GM21619 (cell line): ENCODE results near the gene FAM124B.
A peak's percentile ranks its signal among the peaks of the same experiment; 100 is the strongest.
"Not testable (repeated sequence)": the region's sequence is repeated elsewhere in the genome, so short reads cannot be mapped to it uniquely, and the experiment has no call there.

Experiments
- ATAC-seq: cut with Tn5 transposase; IDR thresholded peaks from one replicate; pipeline ENCODE4 v1.9.1; 2021; ENCODE audit not compliant: unreplicated experiment

Gene FAM124B

GRCh38 chr2:224413381-224413780 lies 11.5 kb upstream of the FAM124B start:
- ATAC-seq, result no peak

- ATAC-seq, result no peak
Measured at GRCh38 chr2:224412141-224413015, 10.5 kb upstream of the FAM124B start.

- ATAC-seq, result no peak
Measured at GRCh38 chr2:224410946-224411561, 9.1 kb upstream of the FAM124B start.

DNA sequence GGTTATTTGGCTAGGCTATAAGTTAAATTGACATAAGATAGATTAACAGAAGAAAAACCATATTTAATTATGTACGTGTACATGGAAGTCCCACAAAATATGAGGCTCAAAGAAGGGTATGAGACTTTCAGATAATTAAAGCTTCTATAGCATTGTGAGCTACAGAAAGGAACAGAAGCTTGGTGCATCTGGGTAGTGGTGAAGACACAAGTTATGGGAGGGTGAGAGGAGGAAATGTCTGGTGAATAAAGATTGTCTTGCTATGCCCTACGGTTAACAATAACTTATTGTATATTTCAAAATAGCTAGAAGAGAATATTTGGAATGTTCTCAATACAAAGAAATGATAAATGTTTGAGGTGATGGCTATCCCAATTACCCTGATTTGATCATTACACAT lies 6.8 kb upstream of the FAM124B start:
- no peak for ATAC-seq

- ATAC-seq, result no peak
Measured at GRCh38 chr2:224407241-224407701, 5.4 kb upstream of the FAM124B start.

- no peak for ATAC-seq
Measured at GRCh38 chr2:224405841-224406370, 4.0 kb upstream of the FAM124B start.

- ATAC-seq, result peak; percentile 43
Measured at GRCh38 chr2:224405412-224405811, 3.5 kb upstream of the FAM124B start.

GRCh38 chr2:224404796-224405195 lies 2.9 kb upstream of the FAM124B start:
- ATAC-seq, result no peak

GRCh38 chr2:224403657-224404056 lies 1.8 kb upstream of the FAM124B start:
- no peak for ATAC-seq

DNA sequence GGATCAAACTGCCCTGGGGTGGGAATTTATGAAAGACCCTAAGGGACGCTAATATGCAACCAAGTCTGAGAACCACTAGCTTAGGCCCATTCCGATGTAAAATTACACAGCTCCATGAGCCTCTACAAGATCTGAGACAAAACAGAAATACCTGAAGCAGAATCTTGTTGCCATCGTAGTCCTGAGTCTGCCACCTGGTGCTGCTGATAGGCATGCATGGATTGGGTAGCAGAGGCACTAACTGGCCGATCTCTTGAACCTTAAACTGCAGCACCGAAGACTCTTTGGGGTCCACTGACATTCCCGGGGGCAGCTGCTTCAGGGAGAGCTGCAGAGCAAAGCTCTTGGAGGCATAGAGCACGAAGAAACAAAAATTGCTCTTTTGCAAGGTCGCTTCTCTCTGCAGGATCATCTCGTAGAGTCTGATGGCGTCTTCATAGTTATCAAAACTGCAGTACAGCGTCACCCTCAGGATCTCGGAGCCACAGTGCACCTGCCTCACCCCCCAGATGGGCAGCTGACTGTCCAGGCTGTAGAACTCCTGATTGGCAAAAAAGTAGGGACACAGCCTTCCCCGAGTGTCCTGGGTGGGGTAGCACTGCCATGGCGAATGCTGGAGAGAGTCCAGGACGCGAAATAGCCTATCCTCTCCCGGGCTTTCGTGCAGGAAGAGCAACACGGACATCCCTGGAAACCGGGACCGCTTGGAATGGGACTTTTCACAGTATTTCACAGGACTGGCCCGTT lies 848 bp downstream of the FAM124B start:
- ATAC-seq, result no peak

GRCh38 chr2:224400174-224400810 lies 1.6 kb downstream of the FAM124B start:
- no peak for ATAC-seq

GRCh38 chr2:224398289-224398688 lies 3.6 kb downstream of the FAM124B start:
- no peak for ATAC-seq

- not testable (repeated sequence) for ATAC-seq
Measured at GRCh38 chr2:224397100-224397499, 4.8 kb downstream of the FAM124B start.

GRCh38 chr2:224395620-224396390 lies 6.1 kb downstream of the FAM124B start:
- ATAC-seq, result no peak

GRCh38 chr2:224393157-224393872 lies 8.6 kb downstream of the FAM124B start:
- no peak for ATAC-seq

GRCh38 chr2:224392545-224392944 lies 9.4 kb downstream of the FAM124B start:
- ATAC-seq, result no peak

DNA sequence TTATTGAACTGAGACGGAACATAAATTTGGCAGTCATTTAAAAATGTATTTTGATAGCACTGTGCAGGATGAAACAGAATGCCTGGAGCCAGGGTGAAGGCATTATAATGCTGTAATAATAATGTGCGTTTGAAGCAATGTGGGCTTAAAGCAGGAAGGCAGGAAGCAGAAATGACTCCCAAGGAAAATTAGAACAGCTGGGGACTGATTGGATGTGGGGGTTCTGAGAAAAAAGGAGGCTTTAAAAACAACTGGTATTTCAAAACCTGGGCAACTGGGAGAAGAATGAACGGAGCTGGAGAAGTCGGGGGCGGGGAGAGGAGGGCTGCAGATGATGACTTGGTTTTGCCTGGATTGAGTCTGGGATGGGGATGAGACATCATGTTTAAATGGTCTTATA lies 12.6 kb downstream of the FAM124B start:
- ATAC-seq, result no peak

GRCh38 chr2:224386876-224387275 lies 15.0 kb downstream of the FAM124B start:
- no peak for ATAC-seq

DNA sequence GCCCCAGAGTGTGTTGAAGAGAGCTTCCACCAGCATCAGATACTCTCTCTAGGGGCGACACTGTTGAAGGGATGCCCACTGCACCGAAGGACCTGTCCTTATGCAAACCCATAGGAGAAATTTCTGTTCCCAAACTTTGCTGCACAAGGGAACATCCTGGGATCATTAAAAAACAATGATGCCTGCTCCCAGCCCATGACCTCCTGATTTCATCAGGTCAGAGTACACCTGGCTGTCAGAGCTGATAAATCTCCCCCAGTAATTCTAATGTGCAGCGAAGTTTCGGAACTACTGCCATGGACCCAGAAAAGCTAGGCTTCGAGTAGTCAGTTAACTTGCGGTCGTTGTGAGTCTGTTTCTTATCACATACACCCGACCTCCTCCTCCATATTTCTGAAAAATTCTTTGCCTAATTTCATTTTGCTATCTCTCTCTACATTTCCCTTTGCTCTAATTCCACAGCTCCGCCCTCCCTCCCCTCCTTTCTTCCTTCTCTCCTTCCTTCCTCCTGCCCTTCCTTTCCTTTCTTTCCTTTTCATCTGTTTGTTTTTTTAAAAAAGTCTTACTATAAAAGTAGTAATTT lies 18.8 kb downstream of the FAM124B start:
- ATAC-seq, result no peak
